ENCODE results near the gene DLG2. TPM values are rescaled to one million over a fixed set of nuclear protein-coding genes. Genes with fewer than 3 reads are reported as not detected.

DLG2 gene
- polyA plus RNA-seq, 3 donors = 0.24 to 0.39 TPM; not detected in 1

GRCh38 chr11:84019571-84020194, 1607.5 kb downstream of the DLG2 start:
- TF ChIP-seq CTCF (IDR thresholded peaks at IDR 0.05) = no peak
- H3K36me3 ChIP-seq (replicated peaks in 1 of 2; ENCODE audit: control insufficient read depth in 1 of 2, insufficient read depth in 2 of 2, low read length in 2 of 2) = no peaks in the 10 kb centered on the region
- H3K9me3 ChIP-seq (replicated peaks in 1 of 2; ENCODE audit: control insufficient read depth in 1 of 2, insufficient read depth in 1 of 2, low read length in 2 of 2) = no peaks in the 10 kb centered on the region
- H3K27ac ChIP-seq (ENCODE audit: low read depth in 1 of 2, low read length in 2 of 2) = no peak overlapping the region
- Mint-ChIP-seq H3K36me3 (no peaks in the 10 kb centered on the region), H3K27me3 (ENCODE audit: low read depth in 3 of 3) (peaks cover 0 to 3% (median 0%) of the 10 kb centered on the region in 3 donors), H3K4me1 (no peaks in the 10 kb centered on the region), H3K4me3 (no peak overlapping the region), H3K9me3 (peaks cover 0 to 2% (median 0%) of the 10 kb centered on the region in 7 donors), H3K27ac (no peak overlapping the region)
- H3K4me2 ChIP-seq (replicated peaks; ENCODE audit: extremely low read depth, low read length, poor library complexity, severe bottlenecking) = no peak overlapping the region
- no peak overlapping the region for H3K4me3 ChIP-seq (replicated peaks in 1 of 3; ENCODE audit: low read depth in 2 of 3, low read length in 3 of 3)
- H3K27me3 ChIP-seq (ENCODE audit: control insufficient read depth in 2 of 2, insufficient read depth in 2 of 2, low read length in 2 of 2) = no peaks in the 10 kb centered on the region
- H2AFZ ChIP-seq (ENCODE audit: insufficient read depth, low read depth, low read length, poor library complexity, severe bottlenecking) = no peak overlapping the region
- WGBS (ENCODE audit: insufficient coverage) = 83% methylated on average over 2 of the region's 5 CpGs
- no peak for DNase-seq
- H3K4me1 ChIP-seq (ENCODE audit: control insufficient read depth in 1 of 2, insufficient read depth in 2 of 2, low read length in 2 of 2) = no peaks in the 10 kb centered on the region
- intact Hi-C loops (cut with micrococcal nuclease) = no loop called here
- H4K20me1 ChIP-seq (ENCODE audit: insufficient read depth, low read length) = no peaks in the 10 kb centered on the region
- no peak overlapping the region for H3K9ac ChIP-seq (ENCODE audit: insufficient read depth, low read length, poor library complexity, severe bottlenecking)
- no peaks in the 10 kb centered on the region for H3K79me2 ChIP-seq (ENCODE audit: insufficient read depth, low read length)

GRCh38 chr11:84014539-84014938, 1612.6 kb downstream of the DLG2 start:
- no peak overlapping the region for H3K4me2 ChIP-seq (replicated peaks; ENCODE audit: extremely low read depth, low read length, poor library complexity, severe bottlenecking)
- no peaks in the 10 kb centered on the region for H3K27me3 ChIP-seq (ENCODE audit: control insufficient read depth in 2 of 2, insufficient read depth in 2 of 2, low read length in 2 of 2)
- H3K9ac ChIP-seq (ENCODE audit: insufficient read depth, low read length, poor library complexity, severe bottlenecking) = no peak overlapping the region
- Mint-ChIP-seq H3K4me3 (no peak overlapping the region), H3K9me3 (peaks cover 0 to 2% (median 0%) of the 10 kb centered on the region in 7 donors), H3K27me3 (ENCODE audit: low read depth in 3 of 3) (peaks cover 0 to 1% (median 0%) of the 10 kb centered on the region in 3 donors), H3K27ac (no peak overlapping the region), H3K4me1 (no peaks in the 10 kb centered on the region), H3K36me3 (no peaks in the 10 kb centered on the region)
- no CpG with 5 or more reads among the region's 3 CpGs for WGBS (ENCODE audit: insufficient coverage)
- intact Hi-C loops (cut with micrococcal nuclease) = no loop called here
- no peak for DNase-seq
- no peaks in the 10 kb centered on the region for H3K36me3 ChIP-seq (replicated peaks in 1 of 2; ENCODE audit: control insufficient read depth in 1 of 2, insufficient read depth in 2 of 2, low read length in 2 of 2)
- no peaks in the 10 kb centered on the region for H3K79me2 ChIP-seq (ENCODE audit: insufficient read depth, low read length)
- no peak overlapping the region for H2AFZ ChIP-seq (ENCODE audit: insufficient read depth, low read depth, low read length, poor library complexity, severe bottlenecking)
- no peak overlapping the region for H3K4me3 ChIP-seq (replicated peaks in 1 of 3; ENCODE audit: low read depth in 2 of 3, low read length in 3 of 3)
- no peak for TF ChIP-seq CTCF (IDR thresholded peaks at IDR 0.05)
- no peaks in the 10 kb centered on the region for H3K4me1 ChIP-seq (ENCODE audit: control insufficient read depth in 1 of 2, insufficient read depth in 2 of 2, low read length in 2 of 2)
- H3K27ac ChIP-seq (ENCODE audit: low read depth in 1 of 2, low read length in 2 of 2) = no peak overlapping the region
- H4K20me1 ChIP-seq (ENCODE audit: insufficient read depth, low read length) = no peaks in the 10 kb centered on the region
- no peaks in the 10 kb centered on the region for H3K9me3 ChIP-seq (replicated peaks in 1 of 2; ENCODE audit: control insufficient read depth in 1 of 2, insufficient read depth in 1 of 2, low read length in 2 of 2)

Measured in CD14-positive monocyte (primary cell).